ENCODE results near the gene TMEM151B.

Gene TMEM151B

GRCh38 chr6:44232676-44233566 is 37.3 kb upstream of the TMEM151B start:
- DNase-seq (ENCODE audit: low read depth): no peak

DNA sequence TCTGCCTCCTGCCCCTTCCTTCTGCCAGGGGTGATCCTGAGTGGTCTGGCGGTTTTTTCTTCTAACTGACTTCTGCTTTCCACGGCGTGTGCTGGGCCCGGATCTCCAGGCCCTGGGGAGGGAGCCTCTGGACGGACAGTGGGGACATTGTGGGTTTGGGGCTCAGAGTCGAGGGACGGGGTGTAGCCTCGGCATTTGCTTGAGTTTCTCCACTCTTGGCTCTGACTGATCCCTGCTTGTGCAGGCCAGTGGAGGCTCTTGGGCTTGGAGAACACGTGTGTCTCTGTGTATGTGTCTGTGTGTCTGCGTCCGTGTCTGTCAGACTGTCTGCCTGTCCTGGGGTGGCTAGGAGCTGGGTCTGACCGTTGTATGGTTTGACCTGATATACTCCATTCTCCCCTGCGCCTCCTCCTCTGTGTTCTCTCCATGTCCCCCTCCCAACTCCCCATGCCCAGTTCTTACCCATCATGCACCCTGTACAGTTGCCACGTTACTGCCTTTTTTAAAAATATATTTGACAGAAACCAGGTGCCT is 36.6 kb upstream of the TMEM151B start:
- no peak for DNase-seq (ENCODE audit: low read depth)

GRCh38 chr6:44234101-44235025 is 35.9 kb upstream of the TMEM151B start:
- DNase-seq (ENCODE audit: low read depth): no peak

DNA sequence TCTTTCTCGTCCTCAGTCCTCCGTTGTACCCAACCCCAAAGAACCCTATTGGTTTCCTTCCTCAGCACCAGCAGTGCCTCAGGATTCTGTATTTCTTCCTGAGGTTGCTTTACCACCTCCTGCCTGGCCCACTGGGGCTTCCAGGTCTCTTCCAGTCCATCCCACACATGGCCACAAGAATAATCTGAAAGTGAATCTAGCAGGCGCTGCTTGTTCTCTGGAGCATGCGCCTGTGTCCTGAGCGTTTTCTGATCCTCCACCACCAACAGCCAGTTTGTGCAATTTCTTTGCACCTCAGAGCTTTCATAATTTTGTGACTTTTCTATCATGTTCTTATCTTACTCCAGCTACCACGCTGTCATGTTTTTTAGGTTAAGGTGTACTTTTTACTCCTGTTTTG is 35.0 kb upstream of the TMEM151B start:
- DNase-seq (ENCODE audit: low read depth): no peak

DNA sequence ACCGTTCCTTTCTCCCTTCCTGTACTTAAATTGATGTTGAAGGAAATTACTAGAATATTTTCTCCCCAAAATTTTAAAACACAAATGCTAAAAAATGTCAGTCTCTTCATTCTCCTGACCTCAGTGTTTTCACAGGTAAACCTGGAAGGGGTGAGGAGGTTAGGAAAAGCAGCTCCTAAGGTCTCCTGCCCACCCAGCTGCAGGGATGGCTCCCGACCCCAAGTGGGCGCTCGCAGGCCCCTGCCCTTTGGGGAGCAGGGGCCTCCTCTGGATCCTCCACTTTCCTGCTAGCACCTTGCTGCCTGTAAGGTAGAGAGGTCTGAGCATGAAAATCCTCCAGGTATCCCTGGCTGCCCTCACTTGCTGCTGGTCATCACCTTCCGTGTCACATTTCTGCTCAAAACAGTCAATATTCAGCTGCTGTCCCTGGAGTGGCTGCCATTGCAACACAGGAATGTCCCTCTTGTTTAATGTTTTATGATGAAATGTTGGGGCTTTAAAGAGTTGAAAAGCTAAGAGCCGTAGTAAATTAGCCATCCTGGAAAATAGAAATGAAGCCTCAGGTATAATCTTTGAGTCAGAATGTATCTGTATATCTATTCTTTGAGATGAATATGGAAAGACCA is 34.2 kb upstream of the TMEM151B start:
- DNase-seq (ENCODE audit: low read depth): no peak

GRCh38 chr6:44237021-44237812 is 33.0 kb upstream of the TMEM151B start:
- DNase-seq (ENCODE audit: low read depth): peak; percentile 50

DNA sequence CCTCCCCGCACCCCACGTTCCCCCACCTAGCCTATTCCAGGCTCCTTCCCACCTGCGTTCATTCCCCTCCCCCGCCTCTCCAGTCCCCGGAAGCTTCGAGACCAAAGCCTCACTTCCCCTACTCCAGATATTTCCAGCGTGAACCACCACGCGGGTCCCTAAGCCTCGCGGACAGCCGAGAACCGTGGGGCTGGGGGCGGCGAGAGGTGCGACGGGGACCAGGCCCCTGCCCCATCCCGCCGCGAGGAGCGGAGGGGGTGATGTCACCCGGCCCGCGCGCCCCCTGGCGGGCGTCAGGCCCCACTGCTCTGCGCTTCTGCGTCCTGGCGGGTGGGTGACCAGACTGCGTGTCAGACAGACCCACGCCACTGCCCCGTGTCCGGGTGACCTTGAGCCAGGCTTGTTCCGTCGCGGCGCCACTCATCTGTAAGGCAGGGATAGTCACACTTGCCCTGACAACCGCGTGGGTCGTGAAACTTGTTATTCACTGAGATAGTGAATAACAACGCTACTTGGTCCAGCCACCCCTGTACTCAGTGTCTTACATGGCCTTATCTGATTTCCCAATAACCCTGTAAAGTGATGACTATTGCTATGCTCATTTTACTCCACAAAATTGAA is 32.3 kb upstream of the TMEM151B start:
- DNase-seq (ENCODE audit: low read depth): peak; percentile 50

GRCh38 chr6:44238687-44239350 is 31.4 kb upstream of the TMEM151B start:
- no peak for DNase-seq (ENCODE audit: low read depth)

DNA sequence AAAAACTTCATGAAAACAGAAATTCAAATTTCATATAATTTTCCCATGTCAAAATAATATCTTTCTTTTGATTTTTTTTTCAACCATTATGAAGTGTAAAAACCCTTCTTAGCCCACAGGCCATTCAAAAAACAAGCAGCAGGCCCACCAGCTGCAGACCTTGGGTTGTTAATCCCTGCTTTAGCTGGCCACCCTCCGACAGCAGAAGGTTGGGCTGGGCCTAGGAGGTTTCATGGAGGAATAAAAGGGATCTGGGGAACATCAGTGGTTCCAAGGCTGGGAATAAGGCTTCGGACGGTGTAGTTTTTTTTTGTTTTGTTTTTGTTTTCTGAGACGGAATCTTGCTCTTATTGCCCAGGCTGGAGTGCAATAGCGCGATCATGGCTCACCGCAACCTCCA is 26.9 kb upstream of the TMEM151B start:
- DNase-seq (ENCODE audit: low read depth): no peak

DNA sequence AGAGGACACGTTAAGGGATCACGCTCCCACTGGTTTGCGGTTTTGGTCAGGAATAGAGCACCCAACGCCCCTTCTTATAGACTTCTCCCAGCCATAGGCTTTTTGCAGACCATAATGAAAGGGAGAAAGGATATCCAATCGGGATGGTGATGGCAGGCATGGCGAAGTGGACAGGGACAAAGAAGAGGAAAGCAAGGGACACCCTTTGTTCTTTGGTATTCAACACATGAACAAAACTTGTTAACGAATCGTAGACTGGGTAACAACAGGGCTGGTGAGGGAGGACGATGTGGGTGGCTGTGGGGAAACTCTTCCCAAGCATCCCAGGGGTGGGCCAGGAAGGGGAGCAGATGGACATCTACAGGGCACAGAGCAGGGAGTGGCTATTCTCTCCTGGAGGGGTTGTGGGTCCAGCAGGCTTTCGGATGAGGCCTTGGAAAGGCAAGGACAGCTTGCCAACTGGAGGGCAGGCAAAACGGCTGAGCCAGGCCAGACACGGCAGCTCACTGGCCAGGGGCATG is 24.8 kb upstream of the TMEM151B start:
- no peak for DNase-seq (ENCODE audit: low read depth)

DNA sequence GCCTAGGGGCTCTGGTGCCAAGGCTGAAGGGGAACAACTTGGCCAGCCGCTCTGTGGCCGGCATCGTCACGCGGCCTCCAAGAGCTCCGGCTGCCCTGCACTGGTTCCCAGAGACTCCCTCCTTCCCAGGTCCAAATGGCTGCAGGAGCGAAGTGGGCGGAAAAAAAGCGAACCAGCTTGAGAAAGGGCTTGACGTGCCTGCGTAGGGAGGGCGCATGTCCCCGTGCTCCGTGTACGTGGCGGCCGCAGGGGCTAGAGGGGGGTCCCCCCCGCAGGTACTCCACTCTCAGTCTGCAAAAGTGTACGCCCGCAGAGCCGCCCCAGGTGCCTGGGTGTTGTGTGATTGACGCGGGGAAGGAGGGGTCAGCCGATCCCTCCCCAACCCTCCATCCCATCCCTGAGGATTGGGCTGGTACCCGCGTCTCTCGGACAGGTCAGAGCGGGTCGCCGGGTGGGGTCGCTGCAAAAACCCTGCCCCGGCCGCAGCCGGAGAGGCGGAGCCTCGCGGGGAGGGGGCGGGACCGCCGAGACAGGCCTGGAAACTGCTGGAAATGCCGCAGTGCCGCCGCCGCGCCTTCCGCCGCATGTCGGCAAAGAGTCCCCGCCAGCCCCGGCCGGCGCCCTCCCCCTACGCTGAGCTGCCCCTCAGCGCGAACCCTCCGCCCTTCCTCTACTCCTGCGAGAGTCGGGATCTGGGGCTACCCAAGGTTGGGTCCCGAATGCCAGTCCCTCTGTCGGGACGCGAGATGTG is 24.2 kb upstream of the TMEM151B start:
- DNase-seq (ENCODE audit: low read depth): peak; percentile 75

DNA sequence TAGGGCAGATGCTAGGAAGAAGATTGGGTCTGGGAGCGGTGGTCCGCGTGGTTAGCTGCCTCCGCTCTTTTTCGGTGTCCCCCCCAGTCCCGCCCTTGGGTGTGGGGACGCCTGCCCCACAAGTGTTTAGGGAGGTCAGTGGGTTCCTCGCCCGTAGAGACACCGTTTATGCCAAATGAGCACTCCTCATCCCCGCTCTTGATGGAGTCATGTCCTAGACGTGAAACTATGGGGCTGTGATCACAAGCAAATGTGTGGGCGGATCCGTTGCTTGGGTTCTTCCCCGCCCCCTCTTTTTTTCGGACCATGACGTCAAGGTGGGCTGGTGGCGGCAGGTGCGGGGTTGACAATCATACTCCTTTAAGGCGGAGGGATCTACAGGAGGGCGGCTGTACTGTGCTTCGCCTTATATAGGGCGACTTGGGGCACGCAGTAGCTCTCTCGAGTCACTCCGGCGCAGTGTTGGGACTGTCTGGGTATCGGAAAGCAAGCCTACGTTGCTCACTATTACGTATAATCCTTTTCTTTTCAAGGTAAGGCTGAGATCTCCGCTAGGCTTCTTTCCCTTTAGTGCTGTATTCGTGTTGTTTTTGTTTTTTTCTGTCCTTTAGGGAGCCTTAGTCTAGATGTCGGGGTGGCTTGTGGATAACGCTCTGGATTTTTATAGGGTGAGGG is 23.4 kb upstream of the TMEM151B start, which contains the start of gene HSP90AB1:
Gene HSP90AB1, plus strand, starts transcription at position 439 of the 675 bp plus-strand sequence. CDS start 1,529 bp downstream, outside the sequence.
- DNase-seq (ENCODE audit: low read depth): peak; percentile 85

- peak; percentile 82 for DNase-seq (ENCODE audit: low read depth)
Observed at GRCh38 chr6:44247338-44248302, 22.6 kb upstream of the TMEM151B start.

DNA sequence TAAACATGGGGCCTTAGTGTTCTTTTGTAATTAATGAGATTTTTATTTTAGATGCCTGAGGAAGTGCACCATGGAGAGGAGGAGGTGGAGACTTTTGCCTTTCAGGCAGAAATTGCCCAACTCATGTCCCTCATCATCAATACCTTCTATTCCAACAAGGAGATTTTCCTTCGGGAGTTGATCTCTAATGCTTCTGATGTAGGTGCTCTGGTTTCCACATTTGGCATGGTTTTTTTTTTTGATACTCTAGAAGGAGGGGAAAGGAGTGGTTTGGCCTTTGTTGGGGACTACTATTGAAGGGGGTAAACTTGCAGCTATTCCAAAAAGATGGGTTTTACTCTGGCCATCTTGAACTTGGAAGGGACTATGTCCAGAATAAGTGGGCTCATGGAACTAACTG is 21.7 kb upstream of the TMEM151B start:
- DNase-seq (ENCODE audit: low read depth): no peak

DNA sequence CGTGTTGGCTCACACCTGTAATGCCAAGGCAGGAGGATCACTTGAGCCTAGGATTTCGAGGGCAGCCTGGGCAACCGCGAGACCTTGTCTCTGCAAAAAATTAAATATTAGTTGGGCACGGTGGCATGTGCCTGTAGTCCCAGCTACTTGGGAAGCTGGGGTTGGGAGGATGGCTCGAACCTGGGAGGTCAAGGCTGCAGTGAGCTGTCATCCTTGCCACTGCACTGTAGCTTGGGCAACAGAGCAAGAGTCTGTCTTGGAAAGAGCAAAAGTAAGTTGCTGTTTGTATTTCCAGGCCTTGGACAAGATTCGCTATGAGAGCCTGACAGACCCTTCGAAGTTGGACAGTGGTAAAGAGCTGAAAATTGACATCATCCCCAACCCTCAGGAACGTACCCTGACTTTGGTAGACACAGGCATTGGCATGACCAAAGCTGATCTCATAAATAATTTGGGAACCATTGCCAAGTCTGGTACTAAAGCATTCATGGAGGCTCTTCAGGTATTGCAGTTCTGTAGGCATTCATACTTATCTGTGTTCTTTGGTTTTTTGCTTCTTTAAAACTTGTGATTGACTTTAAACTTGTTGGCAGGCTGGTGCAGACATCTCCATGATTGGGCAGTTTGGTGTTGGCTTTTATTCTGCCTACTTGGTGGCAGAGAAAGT is 21.0 kb upstream of the TMEM151B start:
- no peak for DNase-seq (ENCODE audit: low read depth)

DNA sequence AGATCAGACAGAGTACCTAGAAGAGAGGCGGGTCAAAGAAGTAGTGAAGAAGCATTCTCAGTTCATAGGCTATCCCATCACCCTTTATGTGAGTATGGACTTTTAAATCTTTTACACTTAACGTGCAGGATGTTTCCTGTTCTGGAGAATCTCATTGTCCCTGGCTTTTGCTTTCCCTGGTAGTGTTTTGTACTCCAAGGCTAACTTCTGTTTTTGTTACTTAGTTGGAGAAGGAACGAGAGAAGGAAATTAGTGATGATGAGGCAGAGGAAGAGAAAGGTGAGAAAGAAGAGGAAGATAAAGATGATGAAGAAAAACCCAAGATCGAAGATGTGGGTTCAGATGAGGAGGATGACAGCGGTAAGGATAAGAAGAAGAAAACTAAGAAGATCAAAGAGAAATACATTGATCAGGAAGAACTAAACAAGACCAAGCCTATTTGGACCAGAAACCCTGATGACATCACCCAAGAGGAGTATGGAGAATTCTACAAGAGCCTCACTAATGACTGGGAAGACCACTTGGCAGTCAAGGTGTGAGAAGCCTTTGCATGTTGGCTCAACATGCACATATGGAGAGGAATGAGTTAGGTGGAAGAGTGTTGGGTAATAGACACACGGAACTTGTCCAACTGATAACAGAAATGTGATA is 20.1 kb upstream of the TMEM151B start:
- no peak for DNase-seq (ENCODE audit: low read depth)

All from stimulated activated CD8-positive, alpha-beta memory T cell treated with anti-CD3 and anti-CD28 coated beads, Interleukin-7, amount 100 ng/mL, for 24 hours (primary cell).